Stimulated activated memory B cell treated with anti-CD40 and anti-IgM and Interleukin-4, amounts not matched to agents 10 μg/mL and 1 μg/mL and 100 μg/mL, for 72 hours (primary cell): Measurements from ENCODE around the gene ITPR1.

ENCODE experiments used
- ATAC-seq: fragments of 150-1000 bp; cut with Tn5 transposase; 2 replicates; pipeline ENCODE4 v1.10.0; 2021
- H3K27ac Mint-ChIP-seq: one replicate; pipeline ENCODE4 v1.8.0; 2022; ENCODE audit warnings: mild to moderate bottlenecking, mixed read lengths
- H3K27me3 Mint-ChIP-seq: one replicate; pipeline ENCODE4 v1.8.0; 2022; ENCODE audit warnings: mixed read lengths
- H3K36me3 Mint-ChIP-seq: one replicate; pipeline ENCODE4 v1.8.0; 2022; ENCODE audit warnings: mixed read lengths
- H3K4me1 Mint-ChIP-seq: one replicate; pipeline ENCODE4 v1.8.0; 2022; ENCODE audit warnings: mixed read lengths
- H3K4me3 Mint-ChIP-seq: one replicate; pipeline ENCODE4 v1.8.0; 2022; ENCODE audit warnings: mild to moderate bottlenecking, moderate library complexity, mixed read lengths
- H3K9me3 Mint-ChIP-seq: one replicate; pipeline ENCODE4 v1.8.0; 2022; ENCODE audit warnings: mixed read lengths

The ITPR1 gene

GRCh38 chr3:4531478-4532025 lies 38.4 kb downstream of the ITPR1 start:
- peaks cover 31% of the 10 kb centered on the region for H3K36me3 Mint-ChIP-seq
- H3K27ac Mint-ChIP-seq, result no peak overlapping the region
- no peak overlapping the region for H3K4me3 Mint-ChIP-seq
- peaks cover under 1% of the 10 kb centered on the region for H3K9me3 Mint-ChIP-seq
- no peaks in the 10 kb centered on the region for H3K27me3 Mint-ChIP-seq
- no peak for ATAC-seq
- H3K4me1 Mint-ChIP-seq, result peaks cover 83% of the 10 kb centered on the region

- ATAC-seq, result no peak
- Mint-ChIP-seq H3K9me3 (peaks cover 9% of the 10 kb centered on the region), H3K36me3 (peaks cover 42% of the 10 kb centered on the region), H3K27me3 (no peaks in the 10 kb centered on the region), H3K4me1 (peaks cover 76% of the 10 kb centered on the region), H3K27ac (no peak overlapping the region), H3K4me3 (no peak overlapping the region)
Observed at GRCh38 chr3:4532535-4533112, 39.5 kb downstream of the ITPR1 start.

GRCh38 chr3:4533489-4534443 lies 40.6 kb downstream of the ITPR1 start:
- H3K4me1 Mint-ChIP-seq, result peaks cover 65% of the 10 kb centered on the region
- peaks cover 53% of the 10 kb centered on the region for H3K36me3 Mint-ChIP-seq
- ATAC-seq, result no peak
- H3K9me3 Mint-ChIP-seq, result peaks cover 11% of the 10 kb centered on the region
- H3K4me3 Mint-ChIP-seq, result no peak overlapping the region
- H3K27ac Mint-ChIP-seq, result no peak overlapping the region
- H3K27me3 Mint-ChIP-seq, result no peaks in the 10 kb centered on the region

DNA sequence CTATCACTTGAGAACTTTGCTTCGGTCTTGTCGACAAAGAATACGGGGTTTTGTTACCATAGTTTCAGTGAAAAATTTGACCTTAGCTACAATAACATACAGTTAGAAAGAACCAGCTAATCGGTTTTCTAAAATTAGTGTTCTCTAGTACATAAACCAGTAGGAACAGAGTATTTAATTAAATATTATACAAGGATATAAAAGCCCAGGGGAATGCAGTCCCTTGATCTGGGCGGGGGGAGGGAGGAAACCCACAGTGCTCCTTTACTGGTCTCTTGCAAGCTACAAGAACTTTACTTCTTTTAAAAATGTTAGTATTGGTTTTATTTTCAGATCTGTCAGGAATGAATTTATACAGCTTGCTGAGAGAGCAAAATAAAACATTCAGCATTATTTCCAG lies 41.8 kb downstream of the ITPR1 start:
- H3K27ac Mint-ChIP-seq, result no peak overlapping the region
- H3K4me3 Mint-ChIP-seq, result no peak overlapping the region
- H3K36me3 Mint-ChIP-seq, result peaks cover 60% of the 10 kb centered on the region
- peaks cover 59% of the 10 kb centered on the region for H3K4me1 Mint-ChIP-seq
- ATAC-seq, result no peak
- no peaks in the 10 kb centered on the region for H3K27me3 Mint-ChIP-seq
- peaks cover 11% of the 10 kb centered on the region for H3K9me3 Mint-ChIP-seq

DNA sequence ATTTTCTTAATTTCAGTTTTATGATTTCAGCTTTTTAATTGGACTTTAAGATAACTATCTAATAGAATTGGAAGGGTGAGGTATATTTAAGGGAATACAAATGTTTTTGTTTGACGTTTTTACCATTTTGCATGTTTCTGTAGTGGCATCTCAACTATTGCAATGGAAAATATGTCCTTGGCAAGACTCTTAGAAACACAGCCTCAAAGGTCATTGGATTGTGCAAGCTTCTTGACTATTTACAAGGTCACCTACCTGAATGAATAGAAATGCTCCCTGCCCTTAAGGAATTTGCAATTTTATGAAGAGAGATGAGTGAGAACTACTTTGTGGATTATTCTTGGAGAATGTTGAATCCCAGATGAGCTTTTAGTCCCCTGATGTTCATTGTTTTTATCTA lies 43.1 kb downstream of the ITPR1 start:
- Mint-ChIP-seq H3K9me3 (peaks cover 11% of the 10 kb centered on the region), H3K4me1 (peaks cover 46% of the 10 kb centered on the region), H3K36me3 (peaks cover 49% of the 10 kb centered on the region), H3K27ac (no peak overlapping the region), H3K27me3 (no peaks in the 10 kb centered on the region), H3K4me3 (no peak overlapping the region)
- ATAC-seq, result no peak

DNA sequence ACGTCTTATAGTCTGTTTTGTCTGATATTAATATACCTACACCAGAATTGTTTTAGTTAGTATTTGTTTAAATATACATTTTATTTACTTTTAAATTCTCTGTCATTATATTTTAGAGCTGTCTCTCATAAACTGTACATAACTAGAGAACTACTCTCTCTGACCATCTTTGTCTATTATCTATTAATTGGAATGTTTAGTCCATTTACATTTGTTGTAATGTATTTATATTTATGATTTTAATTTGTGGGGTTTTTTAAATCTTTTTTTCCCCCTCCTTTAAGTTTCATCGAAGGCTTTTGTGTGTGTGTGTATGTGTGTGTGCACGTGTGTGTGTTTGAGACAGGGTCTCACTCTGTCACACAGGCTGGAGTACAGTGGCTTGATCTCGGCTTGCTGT lies 47.1 kb downstream of the ITPR1 start:
- no peak overlapping the region for H3K27ac Mint-ChIP-seq
- H3K27me3 Mint-ChIP-seq, result no peaks in the 10 kb centered on the region
- H3K9me3 Mint-ChIP-seq, result peaks cover 11% of the 10 kb centered on the region
- peaks cover 35% of the 10 kb centered on the region for H3K4me1 Mint-ChIP-seq
- peaks cover 55% of the 10 kb centered on the region for H3K36me3 Mint-ChIP-seq
- no peak for ATAC-seq
- no peak overlapping the region for H3K4me3 Mint-ChIP-seq

GRCh38 chr3:4543110-4543509 lies 50.0 kb downstream of the ITPR1 start:
- no peak overlapping the region for H3K4me3 Mint-ChIP-seq
- peak overlapping the region; percentile 74 for H3K27ac Mint-ChIP-seq
- peaks cover 29% of the 10 kb centered on the region for H3K4me1 Mint-ChIP-seq
- H3K36me3 Mint-ChIP-seq, result peaks cover 28% of the 10 kb centered on the region
- H3K27me3 Mint-ChIP-seq, result no peaks in the 10 kb centered on the region
- no peak for ATAC-seq
- peaks cover 2% of the 10 kb centered on the region for H3K9me3 Mint-ChIP-seq

DNA sequence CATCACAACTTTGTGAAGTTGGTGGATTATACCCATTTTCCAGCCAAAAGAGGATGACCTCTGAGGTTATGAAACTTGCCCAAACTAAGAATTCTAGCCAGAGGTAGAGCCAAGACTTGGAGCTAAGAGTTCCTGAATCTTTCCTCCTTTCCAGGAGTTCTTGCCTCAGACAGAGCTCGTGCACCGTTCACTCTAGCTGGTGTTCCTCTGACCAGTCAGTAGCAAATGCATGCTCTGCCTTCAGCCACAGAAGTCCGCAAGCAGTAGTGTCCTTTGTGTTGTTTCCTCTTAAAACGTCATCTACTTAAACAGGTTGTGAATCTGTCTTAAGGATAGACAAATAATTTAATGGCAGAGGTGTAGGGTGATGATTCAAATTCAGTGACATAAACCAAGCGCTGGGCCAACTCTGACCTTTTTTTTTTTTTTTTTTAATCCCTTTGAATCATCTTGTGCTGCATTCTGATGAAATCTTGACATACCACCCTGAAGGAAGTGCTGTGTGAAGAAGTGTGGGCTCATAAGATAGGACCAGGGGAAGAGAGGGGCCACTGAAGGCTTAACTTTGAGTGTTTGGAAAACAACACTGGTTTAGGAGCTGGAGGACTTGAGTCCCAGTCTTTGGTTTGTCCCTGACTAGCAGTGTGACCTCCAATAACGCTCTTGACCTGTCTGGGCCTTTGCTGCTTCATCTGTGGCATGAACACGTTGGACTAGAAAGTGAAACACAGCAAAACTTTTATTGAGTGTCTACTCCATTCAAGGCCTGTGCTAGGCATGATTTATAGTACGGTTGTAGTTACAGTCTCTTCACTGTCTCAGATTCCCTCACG lies 53.4 kb downstream of the ITPR1 start:
- Mint-ChIP-seq H3K9me3 (no peaks in the 10 kb centered on the region), H3K4me3 (no peak overlapping the region), H3K4me1 (peaks cover 37% of the 10 kb centered on the region), H3K36me3 (peaks cover 29% of the 10 kb centered on the region), H3K27ac (peak overlapping the region; percentile 50), H3K27me3 (no peaks in the 10 kb centered on the region)
- ATAC-seq, result no peak

DNA sequence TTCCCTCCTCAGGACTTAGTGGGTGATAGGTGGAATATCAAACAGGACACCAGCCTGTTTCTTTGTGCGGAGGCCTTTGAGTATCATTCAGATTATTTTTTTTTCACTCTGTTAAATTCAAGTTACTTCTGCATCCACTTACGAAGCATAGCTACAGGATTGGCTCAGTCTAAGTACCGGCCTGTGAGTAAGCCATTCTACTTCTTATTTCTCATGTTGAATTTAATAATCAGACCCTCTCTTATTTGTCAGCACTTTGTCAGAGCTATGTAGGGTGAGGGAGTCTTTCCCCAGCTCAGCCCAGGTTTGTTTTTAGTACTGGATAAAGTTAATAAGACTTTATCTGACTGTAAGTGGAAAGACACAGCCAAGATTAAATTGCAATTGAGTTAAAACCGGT lies 54.7 kb downstream of the ITPR1 start:
- H3K9me3 Mint-ChIP-seq, result no peaks in the 10 kb centered on the region
- peaks cover 34% of the 10 kb centered on the region for H3K4me1 Mint-ChIP-seq
- no peak overlapping the region for H3K4me3 Mint-ChIP-seq
- H3K36me3 Mint-ChIP-seq, result peaks cover 31% of the 10 kb centered on the region
- H3K27me3 Mint-ChIP-seq, result no peaks in the 10 kb centered on the region
- ATAC-seq, result no peak
- peak overlapping the region; percentile 50 for H3K27ac Mint-ChIP-seq

GRCh38 chr3:4548356-4548755 lies 55.2 kb downstream of the ITPR1 start:
- no peaks in the 10 kb centered on the region for H3K27me3 Mint-ChIP-seq
- no peak overlapping the region for H3K4me3 Mint-ChIP-seq
- H3K9me3 Mint-ChIP-seq, result no peaks in the 10 kb centered on the region
- H3K36me3 Mint-ChIP-seq, result peaks cover 31% of the 10 kb centered on the region
- peaks cover 33% of the 10 kb centered on the region for H3K4me1 Mint-ChIP-seq
- H3K27ac Mint-ChIP-seq, result no peak overlapping the region
- ATAC-seq, result no peak

GRCh38 chr3:4548780-4549179 lies 55.6 kb downstream of the ITPR1 start:
- no peaks in the 10 kb centered on the region for H3K27me3 Mint-ChIP-seq
- H3K4me3 Mint-ChIP-seq, result no peak overlapping the region
- no peaks in the 10 kb centered on the region for H3K9me3 Mint-ChIP-seq
- peaks cover 31% of the 10 kb centered on the region for H3K36me3 Mint-ChIP-seq
- peaks cover 33% of the 10 kb centered on the region for H3K4me1 Mint-ChIP-seq
- no peak for ATAC-seq
- H3K27ac Mint-ChIP-seq, result no peak overlapping the region

DNA sequence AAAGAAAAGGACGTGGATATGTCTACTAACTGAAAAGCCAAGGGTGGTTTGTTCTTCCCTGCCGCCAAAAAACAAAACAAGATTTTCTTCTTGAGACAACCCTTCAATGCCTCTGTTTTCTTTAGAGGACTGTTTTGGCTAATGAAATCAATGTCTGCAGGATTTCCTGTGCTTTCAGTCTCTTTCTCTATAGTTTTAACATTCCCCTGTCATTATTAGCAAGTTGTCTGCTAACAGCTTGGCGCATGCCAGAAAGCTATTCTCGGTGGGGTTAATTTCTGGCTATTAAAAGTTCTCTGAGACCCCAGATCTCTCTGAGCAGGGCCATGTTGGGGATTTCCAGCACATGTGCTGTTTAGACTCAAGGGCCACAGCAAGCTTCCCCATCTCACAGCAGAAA lies 56.7 kb downstream of the ITPR1 start:
- Mint-ChIP-seq H3K36me3 (peaks cover 40% of the 10 kb centered on the region), H3K27me3 (no peaks in the 10 kb centered on the region), H3K9me3 (no peaks in the 10 kb centered on the region), H3K4me3 (no peak overlapping the region), H3K4me1 (peaks cover 43% of the 10 kb centered on the region), H3K27ac (peak overlapping the region; percentile 20)
- no peak for ATAC-seq

DNA sequence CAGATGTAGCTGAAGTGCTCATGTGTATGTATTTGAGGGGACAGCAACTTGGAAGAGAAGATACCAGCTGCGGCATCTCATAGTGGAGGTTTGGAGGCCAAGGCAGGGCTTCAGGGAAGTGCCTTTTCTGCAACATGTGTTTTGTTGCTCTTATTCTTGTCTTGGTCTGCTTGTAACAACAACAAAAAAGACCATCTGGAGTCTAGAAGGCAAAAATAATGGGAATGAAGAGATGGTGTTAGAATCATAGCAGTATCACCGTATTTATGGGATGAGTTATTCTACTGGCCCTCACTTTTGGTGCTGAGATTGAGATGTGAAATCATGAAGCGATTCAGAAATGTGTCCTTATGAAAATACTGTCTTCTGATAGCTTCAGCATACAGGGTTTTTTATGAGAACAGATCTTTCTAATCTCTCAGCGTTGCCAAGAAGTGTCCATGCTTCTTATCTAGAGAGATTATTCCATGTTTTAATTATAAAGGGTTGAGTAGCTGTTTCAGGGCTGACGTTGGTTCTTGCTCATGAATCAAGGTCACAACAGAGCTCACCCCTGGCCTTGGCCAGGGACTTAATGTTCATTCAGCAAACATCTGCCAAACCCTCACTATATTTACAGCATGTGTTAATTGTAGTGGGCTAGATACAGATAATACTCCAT lies 58.0 kb downstream of the ITPR1 start:
- peaks cover 44% of the 10 kb centered on the region for H3K4me1 Mint-ChIP-seq
- H3K9me3 Mint-ChIP-seq, result peaks cover 2% of the 10 kb centered on the region
- peaks cover 46% of the 10 kb centered on the region for H3K36me3 Mint-ChIP-seq
- ATAC-seq, result no peak
- H3K4me3 Mint-ChIP-seq, result no peak overlapping the region
- no peaks in the 10 kb centered on the region for H3K27me3 Mint-ChIP-seq
- no peak overlapping the region for H3K27ac Mint-ChIP-seq

- ATAC-seq, result no peak
- Mint-ChIP-seq H3K4me1 (peaks cover 44% of the 10 kb centered on the region), H3K9me3 (peaks cover 5% of the 10 kb centered on the region), H3K4me3 (no peak overlapping the region), H3K36me3 (peaks cover 54% of the 10 kb centered on the region), H3K27me3 (no peaks in the 10 kb centered on the region), H3K27ac (no peak overlapping the region)
Observed at GRCh38 chr3:4551794-4552442, 58.8 kb downstream of the ITPR1 start.
